CD4-positive, alpha-beta T cell treated with Interleukin-4 for 1 hour (primary cell): ENCODE data around the gene RSAD1.

Experiments used
- DNase-seq, 2 donors: peaks; one replicate each; pipeline ENCODE4 v3.0.0-alpha.2; 2020 to 2022

RSAD1 gene

GRCh38 chr17:50522766-50523165 is 44.1 kb downstream of the RSAD1 start:
- DNase-seq = no peak

GRCh38 chr17:50523208-50523607 is 44.5 kb downstream of the RSAD1 start:
- DNase-seq = no peak

- no peak for DNase-seq
These were observed 46.2 kb downstream of the RSAD1 start for GRCh38 chr17:50524838-50525237.

GRCh38 chr17:50527155-50527762 is 48.6 kb downstream of the RSAD1 start:
- no peak for DNase-seq

GRCh38 chr17:50527949-50528474 is 49.4 kb downstream of the RSAD1 start:
- no peak for DNase-seq

GRCh38 chr17:50529849-50530248 is 51.2 kb downstream of the RSAD1 start:
- no peak for DNase-seq

GRCh38 chr17:50531428-50532025 is 52.9 kb downstream of the RSAD1 start:
- no peak for DNase-seq

GRCh38 chr17:50532452-50533024 is 53.9 kb downstream of the RSAD1 start, which contains the start of gene EPN3:
EPN3 (plus strand) TSS chr17:50532735; CDS start chr17:50536557, 3,822 bp downstream.
- DNase-seq = no peak

GRCh38 chr17:50533185-50533584 is 54.5 kb downstream of the RSAD1 start:
- DNase-seq = no peak

GRCh38 chr17:50533720-50534148 is 55.1 kb downstream of the RSAD1 start:
- DNase-seq = no peak

GRCh38 chr17:50534222-50534978 is 55.7 kb downstream of the RSAD1 start:
- no peak for DNase-seq

GRCh38 chr17:50534979-50535326 is 56.3 kb downstream of the RSAD1 start:
- DNase-seq = no peak

GRCh38 chr17:50535407-50535806 is 56.7 kb downstream of the RSAD1 start:
- DNase-seq = no peak
